ENCODE results near the gene CALHM1.
A peak's percentile ranks its signal among the peaks of the same experiment; 100 is the strongest.
"Not testable (repeated sequence)": the region's sequence is repeated elsewhere in the genome, so short reads cannot be mapped to it uniquely, and the experiment has no call there.

The CALHM1 gene, protein sequence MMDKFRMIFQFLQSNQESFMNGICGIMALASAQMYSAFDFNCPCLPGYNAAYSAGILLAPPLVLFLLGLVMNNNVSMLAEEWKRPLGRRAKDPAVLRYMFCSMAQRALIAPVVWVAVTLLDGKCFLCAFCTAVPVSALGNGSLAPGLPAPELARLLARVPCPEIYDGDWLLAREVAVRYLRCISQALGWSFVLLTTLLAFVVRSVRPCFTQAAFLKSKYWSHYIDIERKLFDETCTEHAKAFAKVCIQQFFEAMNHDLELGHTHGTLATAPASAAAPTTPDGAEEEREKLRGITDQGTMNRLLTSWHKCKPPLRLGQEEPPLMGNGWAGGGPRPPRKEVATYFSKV

DNA sequence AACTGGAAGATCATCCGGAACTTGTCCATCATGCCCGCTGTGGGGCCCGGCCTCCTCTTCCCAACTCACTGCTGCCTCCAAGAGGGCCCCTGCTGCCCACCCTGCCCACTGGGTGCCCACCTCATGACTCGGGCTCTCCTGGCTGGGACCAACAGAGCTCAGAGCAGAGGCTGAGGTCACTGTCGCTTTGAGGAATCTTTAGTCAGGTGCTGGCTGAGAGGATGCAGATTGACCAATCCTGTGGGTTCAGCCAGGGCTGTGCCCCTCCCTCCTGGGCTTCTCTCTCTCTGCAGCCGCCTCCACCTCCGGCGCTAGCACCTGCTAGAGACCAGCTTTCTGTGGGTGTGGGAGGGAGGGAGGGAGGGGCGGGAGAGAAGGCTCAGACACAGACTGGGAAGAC, at the start of gene CALHM1:
CALHM1 (minus strand) TSS at position 181 of the 400 bp plus-strand sequence; CDS start at position 32, 149 bp downstream.
- Mint-ChIP-seq H3K27me3 (peaks cover under 1 to 6% of the 10 kb centered on the region in 2 donors), H3K36me3 (no peaks in the 10 kb centered on the region), H3K4me3 (no peak within 1 kb of the TSS), H3K27ac (no peak within 1 kb of the TSS), H3K4me1 (peaks cover 0 to 1% of the 10 kb centered on the region in 2 donors), H3K9me3 (no peaks in the 10 kb centered on the region)
- DNase-seq, result no peak
- ATAC-seq (replicated peaks), result peak; percentile 63 to 79

DNA sequence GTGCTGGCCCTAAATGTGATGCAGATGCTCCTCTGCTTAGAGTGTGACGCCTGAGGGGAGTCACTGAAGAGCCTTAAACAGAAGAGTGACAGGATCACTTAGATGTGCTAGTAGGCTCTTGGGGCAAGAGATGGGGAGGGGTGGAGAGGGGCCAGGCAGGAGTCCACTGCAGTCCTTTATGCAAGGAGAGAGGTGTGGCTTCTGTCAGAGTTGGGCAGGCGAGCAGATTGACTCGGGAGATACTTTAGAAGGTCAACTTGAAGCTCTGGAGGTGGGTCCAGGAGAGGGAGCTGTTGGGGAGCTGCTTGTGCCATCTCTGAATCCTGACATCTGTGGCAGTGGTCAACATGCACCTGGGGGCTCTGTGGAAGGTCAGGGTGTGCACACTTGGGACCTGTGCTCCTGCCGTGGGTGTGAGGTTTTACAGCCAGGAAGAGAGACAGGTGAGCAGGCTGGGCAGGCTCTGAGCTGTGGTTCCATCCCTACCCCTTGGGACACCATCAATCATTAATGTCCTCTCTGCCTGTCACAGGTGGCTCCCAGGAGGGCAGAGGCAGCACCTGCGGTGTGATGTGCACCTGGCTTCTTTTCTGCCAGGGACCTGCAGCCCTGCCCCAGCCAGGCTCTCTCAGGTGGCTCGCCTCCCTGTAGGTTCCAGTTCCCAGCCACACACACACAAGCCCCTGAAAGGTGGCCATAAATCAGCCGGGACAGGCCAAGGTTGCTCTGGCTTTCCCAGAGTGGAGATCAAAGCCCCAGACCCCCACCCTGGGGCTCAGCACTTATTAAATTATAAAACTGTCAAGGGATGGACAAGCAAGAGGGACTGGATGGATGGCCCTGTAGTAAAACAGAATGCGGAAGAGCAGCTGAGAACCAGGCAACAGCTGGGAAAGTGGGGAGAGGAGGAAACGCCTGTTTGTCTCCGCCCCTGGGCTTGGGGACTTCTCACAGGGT, 48.8 kb upstream of the CALHM1 start:
- ATAC-seq (replicated peaks), result no peak
- no peaks in the 10 kb centered on the region for H3K36me3 Mint-ChIP-seq
- H3K9me3 Mint-ChIP-seq, result no peaks in the 10 kb centered on the region
- H3K27me3 Mint-ChIP-seq, result peaks cover 41 to 58% of the 10 kb centered on the region in 2 donors
- peaks cover 6 to 7% of the 10 kb centered on the region in 2 donors for H3K4me1 Mint-ChIP-seq
- no peak overlapping the region for H3K27ac Mint-ChIP-seq
- no peak overlapping the region for H3K4me3 Mint-ChIP-seq
- DNase-seq, result no peak

DNA sequence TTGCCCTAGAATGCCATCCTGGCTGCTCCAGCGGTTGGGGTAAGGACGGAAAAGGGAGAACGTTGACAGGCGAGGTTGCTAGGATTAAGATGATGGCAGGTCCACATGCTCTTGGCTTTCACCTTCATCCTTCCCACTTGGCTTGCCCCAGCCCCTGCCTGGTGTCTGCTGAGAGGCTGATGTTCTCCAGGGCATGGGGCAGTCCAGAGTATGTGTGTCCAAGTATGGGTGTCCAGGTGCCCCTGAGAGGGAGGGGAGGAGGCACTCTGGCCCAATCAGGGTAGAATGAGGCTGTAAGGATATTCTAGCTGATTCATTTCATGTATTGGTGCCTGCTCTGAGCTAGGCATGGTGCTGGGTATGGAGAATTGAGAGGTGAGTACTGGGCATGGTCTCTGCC, 47.4 kb upstream of the CALHM1 start:
- peaks cover 6 to 7% of the 10 kb centered on the region in 2 donors for H3K4me1 Mint-ChIP-seq
- H3K27me3 Mint-ChIP-seq, result peaks cover 43 to 57% of the 10 kb centered on the region in 2 donors
- no peaks in the 10 kb centered on the region for H3K36me3 Mint-ChIP-seq
- no peaks in the 10 kb centered on the region for H3K9me3 Mint-ChIP-seq
- H3K27ac Mint-ChIP-seq, result no peak overlapping the region
- H3K4me3 Mint-ChIP-seq, result no peak overlapping the region
- ATAC-seq (replicated peaks) (no peak), DNase-seq (no peak)

DNA sequence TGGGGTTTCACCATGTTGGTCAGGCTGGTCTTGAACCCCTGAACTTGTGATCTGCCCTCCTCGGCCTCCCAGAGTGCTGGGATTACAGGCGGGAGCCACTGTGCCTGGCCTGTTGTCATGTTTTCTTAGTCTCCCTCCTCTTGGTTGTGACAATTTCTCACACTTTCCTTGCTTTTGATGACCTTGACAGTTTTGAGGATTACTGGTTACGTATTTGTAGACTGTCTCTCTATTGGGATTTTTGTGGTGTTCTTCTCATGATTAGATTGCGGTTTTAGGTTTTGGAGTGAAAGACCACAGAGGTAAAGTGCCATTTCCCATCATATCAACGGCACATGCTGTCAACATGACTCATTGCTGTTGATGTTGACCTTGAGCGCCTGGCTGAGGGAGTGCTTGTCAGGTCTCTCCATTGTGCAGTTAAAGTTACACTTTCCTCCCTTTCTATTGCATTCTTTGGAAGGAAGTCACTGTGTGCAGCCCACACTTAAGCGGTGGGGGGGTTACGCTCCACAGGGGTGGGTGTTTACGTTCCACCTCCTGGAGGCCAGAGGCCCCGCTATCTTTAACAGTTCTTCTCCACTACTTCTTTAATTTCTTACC, 45.6 kb upstream of the CALHM1 start:
- H3K36me3 Mint-ChIP-seq, result no peaks in the 10 kb centered on the region
- no peak overlapping the region for H3K4me3 Mint-ChIP-seq
- H3K9me3 Mint-ChIP-seq, result no peaks in the 10 kb centered on the region
- ATAC-seq (replicated peaks) (peak; percentile 73 to 75), DNase-seq (no peak)
- H3K27ac Mint-ChIP-seq, result no peak overlapping the region
- peaks cover 55 to 66% of the 10 kb centered on the region in 2 donors for H3K27me3 Mint-ChIP-seq
- peaks cover 6 to 7% of the 10 kb centered on the region in 2 donors for H3K4me1 Mint-ChIP-seq

DNA sequence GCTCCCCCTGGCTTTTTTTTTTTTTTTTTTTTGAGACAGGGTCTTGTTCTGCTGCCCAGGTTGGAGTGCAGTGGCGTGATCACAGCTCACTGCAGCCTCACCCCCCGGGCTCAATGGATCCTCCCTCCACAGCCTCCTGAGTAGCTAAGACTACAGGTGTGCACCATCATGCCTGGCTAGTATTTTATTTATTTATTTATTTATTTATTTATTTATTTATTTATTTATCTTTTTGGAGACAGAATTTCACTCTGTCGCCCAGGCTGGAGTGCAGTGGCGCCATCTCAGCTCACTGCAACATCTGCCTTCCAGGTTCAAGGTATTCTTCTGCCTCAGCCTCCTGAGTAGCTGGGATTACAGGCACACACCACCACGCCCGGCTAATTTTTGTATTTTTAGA, 45.1 kb upstream of the CALHM1 start:
- not testable (repeated sequence) for DNase-seq
- peaks cover 57 to 71% of the 10 kb centered on the region in 2 donors for H3K27me3 Mint-ChIP-seq

DNA sequence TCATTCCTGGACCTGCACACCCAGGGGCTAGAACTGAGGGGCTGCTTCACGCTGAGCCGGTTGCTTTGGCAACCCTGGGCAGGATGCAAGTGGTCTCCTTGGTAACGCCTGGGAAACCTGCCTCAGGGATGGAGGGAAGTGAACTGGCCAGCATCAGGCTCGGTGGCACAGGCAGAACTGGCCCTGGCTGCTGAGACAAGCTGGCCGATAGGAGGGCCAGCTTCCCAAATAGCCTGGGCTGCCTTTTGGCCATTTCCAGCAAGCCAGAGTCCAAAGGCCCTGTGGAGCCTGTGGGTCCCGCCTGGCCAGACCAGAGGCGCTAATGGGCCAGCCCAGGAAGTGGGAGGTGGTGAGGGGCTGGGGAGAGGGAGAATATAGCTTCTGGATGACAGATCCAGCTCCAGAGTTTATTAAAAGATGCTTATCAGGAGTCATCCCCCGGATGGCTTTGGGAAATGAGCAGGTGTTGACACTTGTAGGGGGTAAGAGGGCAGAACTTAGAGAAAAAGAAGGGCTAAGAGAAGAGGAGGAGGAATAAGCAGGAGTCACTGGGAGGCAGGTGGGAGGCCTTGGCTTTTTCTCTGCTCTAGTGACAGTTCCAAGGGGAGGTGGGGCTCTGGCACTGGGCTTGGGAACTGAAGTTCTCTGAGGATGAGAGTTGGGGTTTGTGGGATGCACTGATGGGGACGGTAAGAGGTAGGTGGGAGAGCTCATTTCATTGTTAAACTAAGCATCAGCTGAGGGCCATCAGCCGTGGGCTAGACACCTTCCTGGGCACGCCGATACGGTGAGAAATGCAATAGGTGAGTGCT, 44.4 kb upstream of the CALHM1 start:
- DNase-seq (no peak), ATAC-seq (replicated peaks) (no peak)
- no peak overlapping the region for H3K27ac Mint-ChIP-seq
- no peaks in the 10 kb centered on the region for H3K9me3 Mint-ChIP-seq
- H3K4me3 Mint-ChIP-seq, result no peak overlapping the region
- H3K36me3 Mint-ChIP-seq, result no peaks in the 10 kb centered on the region
- peaks cover 61 to 70% of the 10 kb centered on the region in 2 donors for H3K27me3 Mint-ChIP-seq
- H3K4me1 Mint-ChIP-seq, result peaks cover 6 to 7% of the 10 kb centered on the region in 2 donors

More for the DNA sequence above, 45.1 kb upstream of the CALHM1 start:
- H3K27ac Mint-ChIP-seq; H3K4me3 Mint-ChIP-seq; ATAC-seq (replicated peaks); H3K9me3 Mint-ChIP-seq; H3K36me3 Mint-ChIP-seq; H3K4me1 Mint-ChIP-seq: not testable (repeated sequence)

DNA sequence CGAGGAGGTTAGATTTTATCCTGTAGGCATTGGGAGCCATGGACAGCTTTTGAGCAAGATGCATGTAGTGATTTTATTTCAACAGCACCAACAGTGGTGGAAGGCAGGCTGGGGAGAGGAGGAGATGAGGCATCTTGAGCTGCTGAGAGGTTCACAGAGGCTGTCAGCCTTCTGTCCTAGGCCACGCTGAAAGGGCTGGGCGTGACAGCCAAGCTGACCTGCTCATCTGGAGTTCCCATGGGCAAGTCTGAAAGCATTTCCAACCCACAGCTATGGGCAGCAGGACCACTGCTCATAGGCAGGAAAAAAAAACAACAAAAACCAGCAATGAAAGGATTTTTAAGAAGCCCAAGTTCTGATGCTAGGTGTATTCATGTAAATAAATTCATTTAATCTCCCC, 42.5 kb upstream of the CALHM1 start:
- DNase-seq, result no peak
- peaks cover 6 to 7% of the 10 kb centered on the region in 2 donors for H3K4me1 Mint-ChIP-seq
- H3K9me3 Mint-ChIP-seq, result no peaks in the 10 kb centered on the region
- no peak overlapping the region for H3K27ac Mint-ChIP-seq
- no peak for ATAC-seq (replicated peaks)
- H3K4me3 Mint-ChIP-seq, result no peak overlapping the region
- peaks cover 56 to 67% of the 10 kb centered on the region in 2 donors for H3K27me3 Mint-ChIP-seq
- no peaks in the 10 kb centered on the region for H3K36me3 Mint-ChIP-seq

DNA sequence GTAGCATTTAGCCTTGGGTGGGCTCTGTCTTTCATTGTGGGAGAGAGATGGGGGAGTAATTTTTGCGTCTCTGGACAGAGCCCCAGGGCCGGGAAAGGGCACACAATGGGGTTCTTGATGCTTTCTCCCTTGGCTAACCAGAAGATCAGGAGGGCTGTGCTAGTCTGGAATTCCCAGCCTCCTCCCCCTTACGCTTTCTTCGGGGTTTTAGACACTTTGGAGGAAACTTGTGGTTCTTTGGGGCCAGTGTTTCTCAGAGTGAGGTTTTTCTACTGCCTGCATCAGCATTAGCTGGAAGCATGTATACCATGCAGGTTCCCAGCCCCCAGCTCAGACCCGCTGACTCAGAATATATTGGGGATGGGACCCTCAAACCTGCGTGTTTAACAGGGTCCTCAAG, 41.8 kb upstream of the CALHM1 start:
- Mint-ChIP-seq H3K4me1 (peaks cover 6 to 7% of the 10 kb centered on the region in 2 donors), H3K27ac (no peak overlapping the region), H3K36me3 (no peaks in the 10 kb centered on the region), H3K4me3 (no peak overlapping the region), H3K9me3 (no peaks in the 10 kb centered on the region), H3K27me3 (peaks cover 52 to 67% of the 10 kb centered on the region in 2 donors)
- DNase-seq (no peak), ATAC-seq (replicated peaks) (no peak)

DNA sequence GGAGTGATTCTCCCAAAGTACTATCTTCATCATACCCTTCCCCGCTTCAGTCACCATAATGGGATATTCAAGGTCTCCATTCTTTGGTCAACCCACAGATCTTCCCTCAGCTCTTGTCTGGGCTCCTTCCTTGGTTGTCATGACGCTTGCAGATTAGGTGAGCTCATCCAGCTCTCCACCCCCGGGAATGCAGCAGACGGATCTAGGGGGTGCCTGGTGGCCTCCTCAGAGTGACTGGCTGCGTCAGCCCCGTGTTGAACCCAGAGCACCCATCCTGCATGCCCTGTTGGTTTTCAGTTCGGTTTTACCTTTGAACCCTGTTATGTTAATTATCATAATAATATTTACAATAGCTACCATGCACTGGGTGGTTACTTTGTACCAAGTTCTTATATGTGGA, 41.2 kb upstream of the CALHM1 start:
- Mint-ChIP-seq H3K4me3 (no peak overlapping the region), H3K36me3 (no peaks in the 10 kb centered on the region), H3K27me3 (peaks cover 57 to 71% of the 10 kb centered on the region in 2 donors), H3K4me1 (peaks cover 6 to 7% of the 10 kb centered on the region in 2 donors), H3K9me3 (no peaks in the 10 kb centered on the region), H3K27ac (no peak overlapping the region)
- DNase-seq (no peak), ATAC-seq (replicated peaks) (no peak)

DNA sequence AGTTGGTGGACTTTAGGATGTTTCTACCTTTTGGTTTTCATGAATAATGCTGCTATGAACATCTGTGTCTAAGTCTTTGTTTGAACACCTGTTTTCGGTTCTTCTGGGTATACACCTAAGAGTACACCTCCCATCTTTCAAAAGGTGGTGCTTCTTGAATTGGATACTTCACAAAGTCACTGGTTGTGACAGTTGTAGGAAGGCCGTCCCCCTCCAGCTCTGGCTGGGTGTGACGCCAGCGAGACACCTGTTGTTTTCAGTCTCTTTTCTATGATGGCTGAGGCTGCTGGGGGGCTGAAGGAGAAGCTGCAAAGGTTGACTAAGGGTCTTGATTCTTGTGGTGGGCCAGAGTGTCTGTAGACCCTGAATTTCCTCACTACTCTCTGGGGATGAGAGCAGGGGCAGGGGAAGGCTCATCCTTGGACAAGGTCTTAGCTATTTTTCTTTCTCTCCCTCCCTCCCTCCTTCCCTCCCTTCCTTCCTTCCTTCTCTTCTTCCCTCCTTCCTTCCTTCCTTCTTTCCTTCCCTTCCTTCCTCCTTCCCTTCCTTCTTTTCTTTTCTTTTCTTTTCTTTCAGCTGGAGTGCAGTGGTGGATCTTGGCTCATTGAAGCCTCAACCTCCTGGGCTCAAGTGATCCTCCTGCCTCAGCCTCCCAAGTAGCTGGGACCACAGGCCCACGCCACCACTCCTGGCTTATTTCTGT, 40.4 kb upstream of the CALHM1 start:
- no peak overlapping the region for H3K4me3 Mint-ChIP-seq
- no peak overlapping the region for H3K27ac Mint-ChIP-seq
- H3K27me3 Mint-ChIP-seq, result peaks cover 59 to 75% of the 10 kb centered on the region in 2 donors
- no peaks in the 10 kb centered on the region for H3K9me3 Mint-ChIP-seq
- DNase-seq, result no peak
- ATAC-seq (replicated peaks), result no peak
- peaks cover 6 to 7% of the 10 kb centered on the region in 2 donors for H3K4me1 Mint-ChIP-seq
- H3K36me3 Mint-ChIP-seq, result no peaks in the 10 kb centered on the region

DNA sequence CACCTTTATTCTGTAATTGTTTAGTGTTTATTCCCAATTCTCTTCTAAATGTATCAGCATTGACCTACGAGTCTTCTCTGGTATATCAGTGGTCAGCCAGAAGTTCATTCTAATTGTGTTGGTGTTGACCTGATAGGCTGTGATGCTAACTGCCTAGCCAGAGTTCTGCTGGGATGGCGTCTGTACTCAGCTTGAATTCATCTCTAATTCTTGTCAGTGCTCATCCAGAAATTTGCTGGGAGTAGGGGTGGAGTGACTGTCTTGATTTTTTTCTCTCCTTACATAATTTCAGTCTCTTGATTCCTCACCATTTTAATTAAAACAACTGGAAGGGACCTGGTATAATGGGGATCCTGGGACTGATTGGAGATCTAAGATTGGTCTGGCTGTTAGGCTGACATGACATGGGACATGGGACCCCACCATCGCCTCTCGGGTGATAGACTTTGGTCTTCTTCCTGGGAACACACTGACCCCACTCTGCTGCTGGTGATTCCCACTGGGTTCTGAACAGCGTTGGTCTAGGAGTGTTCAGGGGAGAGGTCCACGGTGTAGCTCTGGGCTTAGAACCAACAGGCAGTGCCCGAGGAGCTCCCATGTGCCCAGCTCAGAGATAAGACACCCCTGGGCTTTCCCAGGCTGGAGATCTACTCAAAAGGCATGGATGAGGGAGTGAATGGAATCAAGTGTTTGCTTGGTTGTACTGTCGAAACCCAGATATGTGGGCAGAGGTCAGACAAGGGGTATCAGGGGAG, 38.6 kb upstream of the CALHM1 start:
- H3K27me3 Mint-ChIP-seq, result peaks cover 56 to 75% of the 10 kb centered on the region in 2 donors
- H3K9me3 Mint-ChIP-seq, result no peaks in the 10 kb centered on the region
- H3K4me3 Mint-ChIP-seq, result no peak overlapping the region

DNA sequence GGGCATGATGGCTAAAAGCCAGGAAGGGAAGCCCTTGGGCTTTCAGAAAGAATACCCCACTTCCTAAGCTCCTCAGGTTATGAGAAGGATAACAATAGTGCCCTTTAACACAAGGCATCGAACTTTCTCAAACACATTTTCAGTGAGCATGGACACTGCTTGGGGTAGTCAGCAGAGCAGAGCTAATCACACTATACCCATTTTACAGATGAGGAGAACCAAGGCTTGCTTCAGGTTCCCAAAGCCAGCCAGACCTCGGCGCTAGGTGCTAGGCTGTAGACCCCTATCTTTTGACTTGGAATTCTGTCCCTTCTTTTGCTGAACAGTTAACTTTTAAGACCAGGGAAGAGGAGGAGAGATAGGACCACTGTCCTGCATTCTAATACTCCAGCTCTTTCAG, 36.6 kb upstream of the CALHM1 start:
- Mint-ChIP-seq H3K36me3 (no peaks in the 10 kb centered on the region), H3K4me3 (no peak overlapping the region), H3K4me1 (peaks cover 25 to 36% of the 10 kb centered on the region in 2 donors), H3K9me3 (no peaks in the 10 kb centered on the region), H3K27ac (no peak overlapping the region), H3K27me3 (peaks cover 55 to 76% of the 10 kb centered on the region in 2 donors)
- ATAC-seq (replicated peaks), result no peak
- DNase-seq, result no peak

More for the DNA sequence above, 38.6 kb upstream of the CALHM1 start:
- ATAC-seq (replicated peaks), result no peak
- no peak overlapping the region for H3K27ac Mint-ChIP-seq
- no peak for DNase-seq
- peaks cover 11 to 16% of the 10 kb centered on the region in 2 donors for H3K4me1 Mint-ChIP-seq
- H3K36me3 Mint-ChIP-seq, result no peaks in the 10 kb centered on the region

Data from stimulated activated naive B cell treated with anti-CD40 and anti-IgM and Interleukin-4, amounts not matched to agents 10 μg/mL and 1 μg/mL and 100 μg/mL, for 72 hours (primary cell).